ENCODE measurements around the gene SLC6A7.

The SLC6A7 gene

DNA sequence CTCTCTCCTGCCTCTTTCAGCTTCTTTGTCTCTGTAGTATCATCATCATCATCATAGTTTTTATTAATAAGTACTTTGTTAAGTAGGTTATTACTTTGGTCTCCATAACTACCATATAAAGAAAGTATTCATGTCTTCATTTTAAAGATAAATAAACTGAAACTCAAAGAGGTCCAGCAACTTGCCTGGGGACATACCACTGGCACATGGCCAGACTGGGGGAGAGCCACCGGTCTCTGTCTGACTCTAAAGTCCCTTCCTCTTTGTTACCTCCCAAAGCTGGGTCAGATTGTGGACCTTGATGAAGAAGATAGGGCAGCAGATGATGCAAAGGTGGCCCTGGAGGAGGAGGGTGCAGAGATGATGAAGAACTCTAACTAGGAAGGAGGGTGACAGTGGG, 14.8 kb upstream of the SLC6A7 start:
- DNase-seq, result no peak

DNA sequence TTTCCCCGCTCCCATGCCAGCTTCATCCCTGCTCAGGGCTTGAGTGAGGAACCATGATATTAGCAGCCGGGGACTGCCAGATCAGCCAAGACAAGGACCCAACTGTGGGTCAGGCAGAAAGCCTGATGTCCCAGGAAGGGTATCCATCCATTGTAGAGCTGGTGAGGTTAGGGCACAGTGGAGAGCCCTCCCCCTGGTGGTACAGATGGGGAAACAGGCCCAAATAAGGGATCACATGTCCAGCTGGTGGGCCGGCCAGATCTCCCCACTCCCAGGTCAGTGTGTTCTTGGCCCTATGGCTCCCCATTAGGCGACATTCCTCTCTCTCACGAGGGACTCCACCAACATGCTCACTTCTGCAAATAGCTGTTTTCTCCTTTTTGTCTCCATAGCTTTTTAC, 14.3 kb upstream of the SLC6A7 start:
- no peak for DNase-seq

DNA sequence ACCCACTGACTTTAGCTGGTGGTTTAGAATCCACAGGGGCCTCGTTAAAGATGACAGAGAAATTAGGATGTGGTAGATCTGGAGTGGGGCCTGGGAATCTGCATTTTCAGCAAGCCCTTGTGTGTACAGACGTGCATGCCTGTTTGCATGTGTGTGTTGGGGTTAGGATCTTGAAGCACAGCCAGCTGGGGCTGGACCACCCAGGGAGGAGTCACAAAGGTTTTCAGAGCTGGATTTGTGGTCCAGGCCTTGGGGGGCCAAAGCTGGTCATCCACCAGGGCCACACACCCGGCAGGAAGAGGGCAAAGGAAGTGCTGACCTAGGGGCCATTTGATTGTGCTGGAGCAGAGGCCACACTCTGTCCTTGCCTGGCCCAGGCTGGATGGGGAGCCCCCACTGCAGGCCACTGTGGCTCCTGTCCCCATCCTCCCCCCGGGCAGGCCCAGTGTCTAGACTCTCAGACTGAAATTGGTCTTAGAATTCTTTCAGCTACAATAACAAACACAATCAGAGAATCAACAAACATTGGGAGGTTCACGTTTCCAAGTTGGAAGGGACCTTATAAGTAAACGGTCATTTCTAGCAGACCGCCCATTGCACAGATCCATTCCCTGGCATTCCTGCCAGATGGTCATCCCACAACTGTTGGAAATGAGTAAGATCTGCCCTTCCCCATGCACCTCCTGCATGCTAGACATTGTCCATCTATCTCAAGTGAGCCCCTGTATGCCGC, 13.0 kb upstream of the SLC6A7 start:
- DNase-seq, result no peak

DNA sequence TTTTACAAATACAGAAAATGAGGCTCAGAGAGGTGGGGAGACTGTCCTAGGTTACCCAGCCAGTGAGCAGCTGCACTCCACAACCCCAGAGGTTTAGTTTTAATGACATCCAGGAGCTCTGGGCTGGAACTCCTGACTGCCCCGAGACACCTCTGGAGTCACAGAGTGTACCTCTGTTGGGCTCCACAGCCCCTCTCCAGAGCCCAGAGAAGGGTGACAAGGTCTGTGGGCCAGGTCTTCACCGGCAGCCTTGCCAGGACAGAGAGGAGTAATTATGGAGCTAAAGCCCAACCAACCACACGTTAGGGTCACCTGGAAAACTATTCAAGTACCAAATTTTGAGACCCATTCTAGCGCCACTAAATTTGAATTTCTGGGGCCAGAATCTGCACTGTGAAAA, 12.1 kb upstream of the SLC6A7 start:
- DNase-seq, result no peak

DNA sequence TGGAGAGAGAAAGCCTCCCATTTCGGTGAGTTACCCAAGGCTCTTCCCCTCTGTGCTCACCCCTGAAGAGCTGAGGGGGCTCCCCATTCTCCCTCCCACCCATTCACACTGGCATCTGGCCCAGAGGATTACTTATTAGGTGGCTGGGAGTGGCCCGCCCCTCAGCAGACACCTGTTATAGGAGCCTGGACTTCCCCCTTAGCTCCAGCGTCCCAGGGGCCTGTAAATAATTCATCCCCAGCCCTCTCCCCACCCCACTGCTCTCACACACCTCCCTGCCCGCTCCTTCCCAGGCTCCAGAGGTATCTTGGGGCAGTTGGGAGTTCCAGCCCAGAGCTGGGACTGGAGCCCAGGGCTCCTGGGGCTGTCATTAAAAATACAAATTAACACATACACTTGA, 11.6 kb upstream of the SLC6A7 start:
- no peak for DNase-seq

DNA sequence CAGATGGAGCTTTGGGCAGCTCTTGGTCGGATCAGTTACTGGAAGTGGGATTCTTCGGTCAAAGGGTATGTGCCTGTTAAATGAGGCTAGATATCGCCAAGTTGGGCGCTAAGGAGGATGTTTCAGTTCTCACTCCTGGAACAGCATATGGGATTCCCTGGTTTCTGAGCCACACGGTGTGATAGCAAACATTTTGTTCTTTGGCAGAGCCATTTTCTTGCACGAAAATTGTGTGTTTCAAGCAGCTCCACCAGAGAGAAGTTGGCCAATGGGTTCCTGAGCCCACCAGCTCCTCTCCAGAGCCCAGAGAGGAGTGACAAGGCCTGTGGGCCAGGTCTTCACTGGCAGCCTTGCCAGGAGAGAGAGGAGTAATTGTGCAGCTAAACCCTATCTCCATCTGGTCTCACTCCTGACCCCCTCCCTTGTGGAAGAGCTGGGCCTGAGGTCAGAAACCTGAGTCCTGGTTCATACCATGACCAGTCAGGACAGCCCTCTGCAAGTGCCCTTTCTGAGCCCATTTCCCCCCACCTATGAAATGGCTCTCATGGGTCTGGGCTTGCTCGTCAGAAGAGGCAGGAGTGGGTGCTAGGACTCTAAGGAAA, 10.7 kb upstream of the SLC6A7 start:
- no peak for DNase-seq

DNA sequence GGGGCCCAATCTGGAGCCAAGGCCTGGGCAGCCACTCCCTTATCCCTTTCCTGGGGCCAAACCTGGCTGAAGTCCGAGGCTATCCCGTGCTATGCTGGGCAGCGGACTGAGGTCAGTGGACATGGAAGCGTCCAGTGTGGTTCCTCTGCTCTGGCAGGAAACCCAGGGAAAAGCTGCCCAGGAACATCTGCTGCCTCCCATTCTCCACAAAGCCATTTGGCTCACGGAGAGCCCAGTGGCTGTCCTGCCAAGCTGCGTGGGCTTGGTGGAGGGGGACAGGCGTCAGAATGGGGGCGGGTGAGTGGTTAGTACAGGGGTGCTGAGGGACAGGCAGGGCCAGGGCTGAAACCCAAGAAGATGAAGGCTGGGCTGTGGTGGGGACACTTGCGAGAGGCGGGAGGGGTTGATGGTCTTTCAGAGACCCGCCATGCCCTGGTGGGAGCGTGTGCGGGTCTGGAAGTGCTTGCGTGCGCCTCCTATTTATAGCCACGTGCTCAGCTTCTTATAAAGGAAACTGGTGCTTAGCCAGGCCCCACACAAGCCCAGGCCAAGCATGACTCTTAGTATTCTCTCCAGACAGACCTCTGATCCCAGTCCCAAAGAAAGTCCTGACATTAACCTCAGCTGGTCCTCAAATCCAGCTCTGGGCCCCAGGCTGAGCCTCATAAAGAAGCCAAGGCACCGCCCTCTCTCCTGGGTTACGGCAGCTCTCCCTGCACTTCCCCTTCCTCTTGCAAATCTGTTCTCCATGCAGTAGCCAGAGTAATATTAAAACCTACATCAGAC, 9.4 kb upstream of the SLC6A7 start:
- DNase-seq, result no peak

DNA sequence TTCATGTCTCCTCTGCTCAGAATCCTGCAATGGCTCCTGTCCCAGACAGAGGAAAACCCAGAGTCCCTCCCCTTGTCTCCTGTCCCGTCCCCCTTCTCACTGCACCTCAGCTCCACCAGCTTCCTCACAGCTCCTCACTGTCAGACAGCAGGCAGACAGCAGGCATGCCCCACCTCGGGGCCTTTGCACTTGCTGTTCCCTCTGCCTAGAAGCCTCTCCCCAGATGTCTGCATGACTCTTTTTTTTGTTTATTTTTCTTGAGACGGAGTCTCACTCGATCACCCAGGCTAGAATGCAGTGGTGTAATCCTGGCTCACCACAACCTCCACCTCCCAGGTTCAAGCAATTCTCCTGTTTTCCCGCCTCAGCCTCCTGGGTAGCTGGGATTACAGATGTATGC, 8.8 kb upstream of the SLC6A7 start:
- no peak for DNase-seq

DNA sequence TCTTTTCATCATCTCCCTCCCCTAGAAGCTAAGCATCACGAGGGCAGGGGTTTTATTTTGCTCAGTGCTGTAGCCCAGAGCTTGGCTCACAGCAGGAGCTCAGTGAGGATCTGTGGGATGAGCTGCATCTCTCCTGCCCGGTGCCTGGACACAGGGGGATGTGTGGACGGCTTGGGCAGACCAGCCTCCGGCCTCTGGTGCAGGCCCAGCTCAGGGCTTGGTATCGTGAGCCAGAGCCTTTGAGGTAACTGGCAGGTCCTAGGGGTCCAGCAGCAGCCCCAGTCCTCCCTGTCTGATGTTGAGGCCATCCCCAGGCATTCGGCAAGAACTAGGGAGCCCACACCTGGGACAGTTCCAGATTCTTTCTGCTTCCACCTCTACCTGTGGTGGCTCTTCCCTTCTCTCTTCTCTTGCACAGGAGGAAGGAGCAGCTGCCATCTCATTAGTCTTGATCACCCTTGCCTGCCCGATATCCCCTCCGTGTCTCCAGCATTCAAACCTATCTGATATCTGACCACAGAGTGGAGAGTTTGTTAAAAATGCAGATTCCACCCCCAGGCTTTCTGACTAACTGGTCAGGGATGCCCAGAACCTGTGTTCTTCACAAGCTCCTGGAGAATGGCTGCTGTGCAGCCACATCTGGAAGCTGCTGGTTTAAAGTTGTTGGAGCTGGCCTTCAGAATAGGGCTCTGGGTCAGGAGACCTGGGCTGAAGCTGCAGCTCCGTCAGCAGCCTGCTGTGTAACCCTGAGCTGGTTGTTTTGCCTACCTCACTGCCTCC, 7.9 kb upstream of the SLC6A7 start:
- DNase-seq, result no peak

DNA sequence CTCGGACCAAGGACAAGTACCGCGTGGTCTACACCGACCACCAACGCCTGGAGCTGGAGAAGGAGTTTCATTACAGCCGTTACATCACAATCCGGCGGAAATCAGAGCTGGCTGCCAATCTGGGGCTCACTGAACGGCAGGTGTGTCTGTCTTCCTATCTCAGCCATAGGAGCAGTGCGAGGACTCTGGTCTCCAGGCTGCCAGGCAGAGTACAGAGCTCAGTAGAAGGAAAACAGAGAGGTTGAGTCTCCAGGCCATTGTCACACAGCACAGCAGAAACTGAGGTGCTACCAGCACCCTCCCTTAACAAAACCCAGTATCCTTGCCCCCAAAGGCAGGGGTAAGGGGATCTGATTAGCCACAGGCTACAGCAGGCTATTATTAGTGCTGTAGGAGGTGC, 7.1 kb upstream of the SLC6A7 start:
- no peak for DNase-seq

DNA sequence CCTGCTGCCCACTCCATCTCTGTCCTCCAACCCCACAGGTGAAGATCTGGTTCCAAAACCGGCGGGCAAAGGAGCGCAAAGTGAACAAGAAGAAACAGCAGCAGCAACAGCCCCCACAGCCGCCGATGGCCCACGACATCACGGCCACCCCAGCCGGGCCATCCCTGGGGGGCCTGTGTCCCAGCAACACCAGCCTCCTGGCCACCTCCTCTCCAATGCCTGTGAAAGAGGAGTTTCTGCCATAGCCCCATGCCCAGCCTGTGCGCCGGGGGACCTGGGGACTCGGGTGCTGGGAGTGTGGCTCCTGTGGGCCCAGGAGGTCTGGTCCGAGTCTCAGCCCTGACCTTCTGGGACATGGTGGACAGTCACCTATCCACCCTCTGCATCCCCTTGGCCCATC, 6.4 kb upstream of the SLC6A7 start:
- no peak for DNase-seq

DNA sequence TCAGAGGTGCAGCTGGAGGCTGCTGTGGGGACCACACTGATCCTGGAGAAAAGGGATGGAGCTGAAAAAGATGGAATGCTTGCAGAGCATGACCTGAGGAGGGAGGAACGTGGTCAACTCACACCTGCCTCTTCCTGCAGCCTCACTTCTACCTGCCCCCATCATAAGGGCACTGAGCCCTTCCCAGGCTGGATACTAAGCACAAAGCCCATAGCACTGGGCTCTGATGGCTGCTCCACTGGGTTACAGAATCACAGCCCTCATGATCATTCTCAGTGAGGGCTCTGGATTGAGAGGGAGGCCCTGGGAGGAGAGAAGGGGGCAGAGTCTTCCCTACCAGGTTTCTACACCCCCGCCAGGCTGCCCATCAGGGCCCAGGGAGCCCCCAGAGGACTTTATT, 5.9 kb upstream of the SLC6A7 start:
- DNase-seq, result no peak

DNA sequence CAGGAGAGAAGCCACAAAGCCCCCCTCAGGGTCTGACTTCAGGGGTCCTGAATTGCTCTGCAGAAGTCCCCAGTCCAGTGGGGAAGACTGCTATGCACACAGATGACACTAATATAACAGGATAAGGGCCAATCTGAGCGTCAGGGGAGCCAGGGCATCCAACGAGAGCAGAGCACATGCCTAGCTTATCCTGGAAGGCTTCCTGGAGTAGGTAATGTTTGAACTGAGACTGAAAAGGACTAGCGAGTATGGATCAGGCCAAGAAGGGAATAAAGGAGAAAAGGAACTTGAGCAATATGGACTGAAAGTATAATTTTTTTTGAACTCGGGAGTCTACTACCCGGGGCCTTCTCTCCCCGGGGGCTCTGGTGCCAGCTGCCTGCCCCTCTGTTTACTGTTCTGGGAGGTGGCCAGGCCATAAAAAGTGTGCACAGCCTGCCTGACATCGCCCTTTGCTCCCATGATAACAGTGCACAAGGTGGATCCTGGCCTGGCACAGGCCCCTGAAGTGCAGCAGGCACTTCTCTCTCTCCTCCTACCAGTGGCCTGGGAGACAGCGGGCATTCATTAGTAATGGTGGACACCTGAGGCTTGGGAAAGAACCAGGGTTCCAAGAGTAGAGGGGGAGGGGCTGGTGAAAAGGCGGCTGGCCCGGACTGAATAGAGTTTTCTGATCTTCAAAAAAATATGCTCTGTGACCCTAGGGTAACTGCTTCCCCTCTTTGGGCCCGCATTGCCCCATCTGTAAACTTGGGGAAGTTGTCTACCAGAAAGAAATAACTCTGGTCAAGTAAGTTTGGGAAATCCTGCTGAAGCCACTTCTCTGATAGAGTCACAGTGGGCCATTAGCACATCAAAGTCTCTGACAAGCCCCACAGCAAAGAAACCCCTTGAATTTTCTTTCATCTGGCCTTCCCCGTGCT, 4.6 kb upstream of the SLC6A7 start:
- no peak for DNase-seq

DNA sequence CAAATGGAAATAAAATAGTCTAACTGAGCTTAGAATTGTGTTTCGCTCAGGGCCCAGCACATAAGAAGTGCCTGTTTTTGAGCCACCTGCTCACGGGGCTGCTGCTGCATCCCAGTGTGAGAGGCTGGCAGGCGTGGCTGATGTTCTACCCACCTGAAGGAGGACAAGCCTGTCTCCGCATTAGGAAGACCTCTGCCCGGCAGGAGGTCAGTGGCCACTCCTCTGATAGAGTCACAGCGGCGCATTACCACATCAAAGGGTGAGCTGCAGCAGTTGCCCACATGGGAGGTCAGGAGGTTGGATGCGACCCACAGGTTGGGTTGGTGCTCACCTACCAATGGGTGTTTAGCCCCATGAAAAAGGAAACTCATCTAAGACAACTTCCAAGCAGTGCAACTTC, 3.7 kb upstream of the SLC6A7 start:
- DNase-seq, result no peak

DNA sequence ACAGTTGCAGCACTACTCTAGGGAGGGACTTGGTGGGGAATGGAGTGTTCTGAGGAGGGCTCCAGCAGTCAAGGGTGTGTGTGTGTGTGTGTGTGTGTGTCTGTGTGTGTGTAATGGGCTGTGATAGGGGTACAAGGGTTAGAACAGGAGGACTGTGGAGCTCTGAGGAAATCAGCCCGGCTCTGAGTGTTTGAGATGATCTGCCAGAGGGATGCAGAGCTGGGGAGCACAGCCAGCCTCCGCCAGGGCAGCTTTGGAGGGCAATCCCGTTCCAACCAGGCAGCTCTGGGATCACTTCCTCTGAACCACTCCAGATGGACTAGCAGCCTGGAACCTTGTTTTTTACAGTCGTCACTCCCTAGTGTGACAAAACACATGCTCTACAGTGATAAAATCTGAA, 3.0 kb upstream of the SLC6A7 start:
- no peak for DNase-seq

DNA sequence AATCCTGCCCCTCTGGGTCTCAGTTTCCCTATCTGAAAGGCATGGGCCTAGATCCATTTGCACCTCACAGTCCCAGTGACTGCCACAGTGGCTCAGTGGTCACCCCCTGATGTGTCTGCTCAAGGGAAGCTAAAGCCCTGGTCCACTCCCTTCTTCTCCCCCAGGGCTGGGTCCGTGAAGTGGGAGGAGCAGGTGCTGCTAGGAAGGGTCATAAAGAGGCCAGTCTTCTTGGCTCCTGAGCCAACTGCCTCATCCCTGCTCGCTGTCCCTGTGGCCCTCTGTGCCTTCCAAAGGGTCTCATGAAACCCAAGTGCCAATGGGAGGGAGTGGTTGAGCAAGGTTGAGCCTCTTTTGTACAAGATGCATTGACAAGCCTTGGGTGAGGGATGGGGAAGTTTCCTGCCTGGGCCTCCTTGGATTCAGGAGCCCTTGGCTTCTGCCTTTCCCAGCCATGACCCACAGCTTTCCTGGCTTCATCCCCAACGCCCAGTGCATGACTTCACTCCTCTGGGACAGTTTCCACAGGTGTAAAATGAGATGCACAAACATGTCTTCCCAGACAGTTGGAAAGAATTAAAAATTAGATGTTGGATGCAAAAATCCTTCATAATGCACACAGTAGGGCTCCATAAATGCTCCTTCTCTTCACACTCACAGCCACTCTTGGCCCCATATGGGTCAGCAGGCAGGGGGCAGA, 1.6 kb upstream of the SLC6A7 start:
- no peak for DNase-seq

DNA sequence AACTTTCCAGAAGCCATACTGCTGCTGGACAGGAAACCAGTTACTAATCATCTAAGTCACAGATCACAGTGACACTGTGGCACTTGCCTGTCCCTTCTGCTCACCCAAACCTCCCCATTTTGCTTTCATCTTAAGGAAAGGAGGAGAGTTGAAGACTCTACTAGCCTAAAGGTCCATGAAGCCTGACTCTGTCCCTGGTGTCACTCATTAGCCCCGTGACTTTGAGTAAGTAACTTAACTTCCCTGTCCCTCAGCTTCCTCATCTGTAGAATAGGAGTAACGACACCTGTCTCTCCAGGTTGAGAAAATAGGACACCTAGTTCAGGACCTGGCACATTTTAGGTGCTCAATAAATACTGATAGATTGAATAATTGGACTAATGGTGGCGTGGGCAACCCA, 536 bp upstream of the SLC6A7 start:
- no peak for DNase-seq

DNA sequence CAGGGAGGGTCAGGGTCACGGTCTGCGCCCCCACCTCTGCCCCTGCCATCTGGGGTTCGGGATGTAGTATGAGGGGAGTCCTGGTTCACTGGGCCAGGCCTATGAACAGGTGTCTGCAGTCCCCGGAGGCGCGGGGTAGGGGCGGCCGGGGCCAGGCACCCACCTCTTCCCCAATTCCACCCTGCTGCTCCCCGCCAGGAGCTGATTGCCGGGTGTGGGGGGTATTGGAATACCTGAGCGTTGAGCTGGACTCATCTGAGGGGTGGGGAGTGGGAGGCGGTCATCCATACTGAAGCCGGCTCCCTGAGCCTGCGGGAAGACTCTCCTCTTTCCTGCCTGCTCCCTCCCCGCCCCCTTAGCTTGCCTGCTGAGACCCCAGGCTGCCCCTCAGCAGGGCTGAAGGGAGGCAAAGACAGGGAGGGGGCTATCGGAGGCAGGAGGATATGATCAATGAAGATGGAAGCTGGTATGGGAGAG, 679 bp downstream of the SLC6A7 start:
- DNase-seq, result no peak

DNA sequence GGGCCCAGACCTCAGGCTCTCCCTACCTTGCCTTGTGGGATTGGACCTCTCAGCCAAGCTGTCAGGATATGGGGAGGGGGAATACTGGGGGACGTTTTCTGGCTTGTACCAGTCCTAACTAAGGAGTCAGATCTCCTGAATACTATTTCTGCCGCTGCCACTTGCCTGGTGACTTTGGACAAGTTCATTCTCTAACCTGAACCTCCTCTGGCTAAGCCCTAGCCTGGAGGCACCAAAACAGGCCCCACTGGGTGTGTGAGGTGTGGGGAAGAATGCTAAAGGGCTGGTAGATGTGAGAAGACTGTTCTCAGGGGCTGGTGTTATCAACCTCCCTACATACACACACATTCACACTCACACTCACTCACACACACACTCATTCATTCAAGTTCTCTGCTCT, 1.1 kb downstream of the SLC6A7 start:
- no peak for DNase-seq

DNA sequence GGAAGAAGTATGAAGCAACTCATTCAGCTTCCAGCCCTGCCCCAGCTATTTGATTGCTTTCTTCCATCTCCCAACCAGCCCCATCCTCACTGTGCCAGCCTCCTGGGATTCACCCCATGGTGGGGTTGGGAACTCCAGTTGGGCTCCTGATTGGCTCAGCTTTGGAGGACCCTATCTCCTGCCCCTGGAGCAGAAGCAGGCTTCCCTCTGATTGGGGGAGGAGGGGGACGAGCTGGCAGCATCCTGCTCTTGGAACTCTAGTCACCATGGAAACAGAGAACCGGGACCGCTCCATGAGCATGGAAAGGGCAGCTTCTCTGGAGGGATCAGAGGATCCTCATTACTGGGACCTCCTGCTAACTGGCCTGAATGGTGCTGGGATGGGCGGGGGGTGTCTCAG, 2.6 kb downstream of the SLC6A7 start:
- DNase-seq, result no peak

DNA sequence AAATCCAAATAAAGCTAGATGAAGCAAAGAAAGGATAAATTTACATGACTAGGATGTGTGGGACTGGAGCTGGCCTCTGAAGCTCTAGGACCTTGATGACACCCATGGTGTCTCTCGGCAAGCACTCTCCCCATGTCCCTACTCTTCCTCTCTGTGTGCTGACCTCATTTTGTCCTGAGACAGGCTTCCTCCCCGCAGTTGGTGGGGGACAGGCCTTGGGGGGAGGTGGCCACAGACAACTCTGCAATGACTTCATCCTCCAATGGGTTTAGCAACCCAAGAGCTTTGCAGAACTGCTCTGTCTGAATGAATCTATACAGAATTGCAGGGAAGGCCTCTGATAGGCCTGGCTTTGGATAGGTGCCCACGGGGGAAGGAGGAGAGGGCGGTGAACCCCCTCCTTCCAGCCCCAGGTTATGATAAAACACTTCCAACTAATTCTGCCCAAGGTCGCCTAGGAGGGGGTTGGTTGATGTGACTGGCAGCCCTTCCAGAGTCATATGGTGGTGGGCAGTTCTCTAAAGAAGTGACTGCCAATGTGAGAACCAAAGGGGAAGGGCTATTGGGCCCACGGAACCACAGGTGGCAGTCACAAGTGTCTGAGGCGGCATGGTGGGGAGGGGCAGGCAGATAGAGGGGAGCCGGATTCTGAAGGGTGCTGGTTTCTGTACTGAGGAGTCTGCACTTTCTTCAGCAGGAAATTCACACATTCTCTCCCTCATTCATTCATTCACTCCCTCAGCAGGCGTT, 6.0 kb downstream of the SLC6A7 start:
- no peak for DNase-seq
